Hematopoietic multipotent progenitor cell treated with erythropoietin and hydrocortisone succinate and interleukin-3 and kit ligand, for 6 days (in vitro differentiated cells): ENCODE measurements around the gene ALDH7A1.
A peak's percentile ranks its signal among the peaks of the same experiment; 100 is the strongest.
"Not testable (repeated sequence)": the region's sequence is repeated elsewhere in the genome, so short reads cannot be mapped to it uniquely, and the experiment has no call there.

Experiments used
- DNase-seq: peaks from one replicate; pipeline ENCODE4 v3.0.0-alpha.2; 2015

Gene ALDH7A1

DNA sequence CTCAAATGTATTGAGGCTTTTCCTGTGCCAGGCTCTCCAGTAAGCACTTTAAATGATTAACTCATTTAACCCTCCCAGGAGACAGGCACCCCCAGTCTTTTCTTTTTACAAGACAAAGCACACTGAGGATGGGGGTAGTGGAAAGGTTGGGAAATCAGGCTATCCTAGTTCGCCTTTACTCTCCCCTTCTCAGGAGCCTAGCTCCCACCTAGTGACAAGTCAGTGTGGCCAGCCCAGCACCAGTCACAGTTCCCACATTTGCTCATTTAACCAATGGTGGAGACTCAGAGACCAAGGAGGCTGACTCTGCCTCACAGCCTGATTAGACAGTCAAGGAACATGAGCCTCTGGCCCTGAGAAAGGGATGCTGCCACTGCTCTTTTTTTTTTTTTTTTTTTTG, 3.5 kb downstream of the ALDH7A1 start:
- no peak for DNase-seq

DNA sequence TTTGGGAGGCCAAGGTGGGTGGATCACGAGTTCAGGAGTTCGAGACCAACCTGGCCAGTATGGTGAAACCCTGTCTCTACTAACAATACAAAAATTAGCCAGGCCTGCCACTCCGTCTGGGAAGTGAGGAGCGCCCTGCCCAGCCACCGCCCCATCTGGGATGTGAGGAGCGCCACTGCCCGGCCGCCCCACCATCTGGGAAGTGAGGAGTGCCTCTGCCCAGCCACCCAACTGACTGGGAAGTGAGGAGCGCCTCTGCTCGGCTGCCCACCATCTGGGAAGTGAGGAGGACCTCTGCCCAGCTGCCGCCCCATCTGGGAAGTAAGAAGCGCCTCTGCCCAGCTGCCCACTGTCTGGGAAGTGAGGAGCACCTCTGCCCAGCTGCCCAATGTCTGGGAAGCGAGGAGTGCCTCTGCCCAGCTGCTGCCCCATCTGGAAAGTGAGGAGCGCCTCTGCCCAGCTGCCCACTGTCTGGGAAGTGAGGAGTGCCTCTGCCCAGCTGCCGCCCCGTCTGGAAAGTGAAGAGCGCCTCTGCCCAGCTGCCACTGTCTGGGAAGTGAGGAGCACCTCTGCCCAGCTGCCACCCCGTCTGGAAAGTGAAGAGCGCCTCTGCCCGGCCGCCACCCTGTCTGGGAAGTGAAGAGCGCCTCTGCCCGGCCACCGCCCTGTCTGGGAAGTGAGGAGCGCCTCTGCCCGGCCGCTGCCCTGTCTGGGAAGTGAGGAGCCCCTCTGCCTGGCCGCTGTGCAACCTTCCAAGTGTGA, 5.3 kb downstream of the ALDH7A1 start:
- DNase-seq, result no peak

GRCh38 chr5:126587551-126588390, 7.2 kb downstream of the ALDH7A1 start:
- DNase-seq, result no peak

- no peak for DNase-seq
Observed at GRCh38 chr5:126583761-126584160, 11.3 kb downstream of the ALDH7A1 start.

GRCh38 chr5:126579716-126580115, 15.3 kb downstream of the ALDH7A1 start:
- no peak for DNase-seq

GRCh38 chr5:126577415-126577814, 17.6 kb downstream of the ALDH7A1 start:
- no peak for DNase-seq

GRCh38 chr5:126576974-126577373, 18.0 kb downstream of the ALDH7A1 start:
- DNase-seq, result no peak

DNA sequence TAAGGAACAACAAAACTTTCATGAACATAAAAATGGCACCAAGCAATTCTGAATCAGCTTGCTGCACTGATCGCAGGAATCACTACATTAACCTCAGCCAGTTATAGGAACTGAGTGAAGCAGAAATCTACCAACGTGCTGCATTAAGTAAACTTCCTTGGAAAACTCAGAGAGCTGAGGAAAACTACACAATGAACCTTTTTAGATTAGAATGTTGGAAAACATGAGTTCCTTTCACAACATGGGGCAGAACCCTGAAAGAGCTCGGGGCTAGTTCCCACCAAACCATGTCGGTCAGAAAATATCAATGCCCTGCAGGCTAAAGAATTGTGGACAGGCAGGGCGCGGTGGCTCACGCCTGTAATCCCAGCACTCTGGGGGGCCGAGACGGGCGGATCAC, 19.4 kb downstream of the ALDH7A1 start:
- DNase-seq, result no peak

- DNase-seq, result no peak
Observed at GRCh38 chr5:126568206-126568755, 26.7 kb downstream of the ALDH7A1 start.

- DNase-seq, result no peak
Observed at GRCh38 chr5:126562823-126563222, 32.2 kb downstream of the ALDH7A1 start.

DNA sequence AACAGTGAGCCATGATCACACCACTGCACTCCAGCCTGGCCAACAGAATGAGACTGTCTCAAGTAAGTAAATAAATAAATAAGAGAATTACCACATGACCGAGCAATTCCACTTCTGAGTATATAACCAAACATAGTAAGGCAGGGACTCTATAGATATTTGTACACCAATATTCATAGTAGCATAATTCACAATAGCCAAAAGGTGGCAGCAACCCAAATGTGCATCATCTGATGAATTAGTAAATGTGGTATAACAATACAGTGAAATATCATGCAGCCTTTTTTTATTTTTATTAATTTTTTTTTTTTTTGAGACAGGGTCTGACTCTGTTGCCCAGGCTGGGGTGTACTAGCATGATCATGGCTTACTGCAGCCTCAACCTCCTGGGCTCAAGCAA, 33.1 kb downstream of the ALDH7A1 start:
- DNase-seq, result no peak

DNA sequence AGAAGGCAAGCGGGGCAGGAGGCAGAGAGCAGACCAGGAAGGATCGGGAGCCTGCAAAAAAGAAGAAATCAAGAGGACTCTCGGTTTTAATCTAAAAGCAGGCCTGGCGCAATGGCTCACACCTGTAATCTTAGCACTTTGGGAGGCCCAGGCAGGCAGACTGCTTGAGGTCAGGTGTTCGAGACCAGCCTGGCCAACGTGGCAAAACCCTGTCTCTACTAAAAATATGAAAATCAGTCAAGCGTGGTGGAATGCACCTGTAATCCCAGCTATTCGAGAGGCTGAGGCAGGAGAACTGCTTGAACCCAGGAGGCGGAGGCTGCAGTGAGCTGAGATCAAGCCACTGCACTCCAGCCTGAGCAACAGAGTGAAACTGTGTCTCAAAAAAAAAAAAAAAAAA, 39.9 kb downstream of the ALDH7A1 start:
- not testable (repeated sequence) for DNase-seq

GRCh38 chr5:126552614-126553013, 42.4 kb downstream of the ALDH7A1 start:
- DNase-seq, result no peak

DNA sequence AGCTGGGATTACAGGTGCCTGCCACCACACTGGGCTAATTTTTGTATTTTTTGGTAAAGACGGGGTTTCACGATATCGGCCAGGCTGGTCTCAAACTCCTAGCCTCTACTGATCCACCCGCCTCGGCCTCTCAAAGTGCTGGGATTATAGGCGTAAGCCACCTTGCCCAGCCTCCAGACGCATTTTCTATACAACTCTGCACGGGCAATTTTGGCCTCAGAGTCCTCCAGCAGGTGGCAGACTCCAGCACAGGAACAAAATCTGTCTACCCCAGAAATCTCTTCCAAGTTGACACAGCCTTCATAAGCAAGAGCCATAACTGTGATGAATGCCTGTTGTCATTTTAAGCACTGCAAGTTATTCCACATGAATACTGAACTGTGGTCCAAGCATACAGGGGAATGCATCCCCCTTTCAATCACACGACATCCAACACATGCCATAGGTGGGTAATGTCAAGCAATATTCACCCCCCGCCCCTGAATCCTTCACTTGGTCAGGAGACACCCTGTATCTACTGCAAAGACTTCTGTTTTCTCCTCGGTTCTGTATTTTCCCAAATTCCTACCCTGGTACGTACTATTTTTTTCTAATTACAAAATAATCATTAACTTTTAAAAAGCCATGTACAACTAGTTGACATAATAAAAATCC, 50.8 kb downstream of the ALDH7A1 start:
- peak; percentile 70 for DNase-seq

GRCh38 chr5:126543660-126544059, 51.4 kb downstream of the ALDH7A1 start:
- DNase-seq, result no peak

DNA sequence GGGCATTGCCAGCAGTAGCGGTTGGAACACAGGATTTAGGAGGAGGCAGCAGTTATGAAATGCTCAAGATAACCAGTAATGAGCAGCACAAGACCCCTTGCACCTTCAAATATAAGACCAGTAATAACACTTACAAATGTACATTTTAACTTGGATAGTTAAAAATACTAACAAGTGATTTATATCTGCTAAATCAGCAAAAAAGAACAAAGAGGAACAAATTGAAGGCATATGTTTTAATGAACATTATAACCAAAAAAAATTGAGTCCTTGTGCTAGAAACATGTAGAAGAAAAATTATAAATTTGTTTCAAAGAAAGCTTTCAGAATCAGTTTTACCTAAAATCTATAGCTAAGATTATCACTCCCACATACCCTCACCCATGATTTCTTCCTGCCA, 52.0 kb downstream of the ALDH7A1 start:
- DNase-seq, result no peak

- DNase-seq, result no peak
Observed at GRCh38 chr5:126542441-126542840, 52.6 kb downstream of the ALDH7A1 start.

DNA sequence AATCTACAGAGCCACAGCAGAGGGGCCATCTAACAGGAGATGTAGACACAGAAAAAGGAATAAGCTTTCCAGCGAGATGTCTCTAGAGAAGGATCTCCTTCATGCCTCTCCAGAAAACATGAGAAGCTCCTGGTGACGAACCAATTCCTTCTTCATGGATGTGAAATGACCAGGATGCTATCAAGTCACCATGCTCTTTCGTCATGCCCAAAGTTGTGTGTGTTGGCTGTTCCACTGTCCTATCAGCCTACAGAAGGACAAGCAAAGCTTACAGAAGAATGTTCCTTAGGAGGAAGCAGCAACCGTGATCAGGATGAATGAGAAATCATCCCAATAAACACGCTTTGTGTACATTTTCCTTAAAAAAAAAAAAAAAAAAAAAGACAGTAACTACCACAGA, 54.4 kb downstream of the ALDH7A1 start:
- no peak for DNase-seq

DNA sequence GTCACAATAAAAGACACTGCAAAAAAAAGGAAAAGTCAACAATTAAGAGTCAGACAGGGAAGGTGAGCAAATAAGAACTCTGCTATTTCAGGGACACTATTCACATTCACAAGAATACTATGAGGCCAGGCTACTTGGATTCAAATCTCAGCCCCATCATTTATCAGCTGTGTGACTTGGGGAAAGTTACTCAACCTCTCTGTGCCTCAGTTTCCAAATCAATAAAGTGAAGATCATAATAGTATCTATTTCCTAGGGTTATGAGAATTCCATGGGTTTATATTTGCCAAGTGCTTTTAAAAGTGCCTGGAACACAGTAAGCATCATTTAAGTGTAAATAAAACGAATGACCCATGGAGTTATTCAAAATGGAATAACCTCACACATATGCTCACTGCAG, 56.4 kb downstream of the ALDH7A1 start:
- no peak for DNase-seq

DNA sequence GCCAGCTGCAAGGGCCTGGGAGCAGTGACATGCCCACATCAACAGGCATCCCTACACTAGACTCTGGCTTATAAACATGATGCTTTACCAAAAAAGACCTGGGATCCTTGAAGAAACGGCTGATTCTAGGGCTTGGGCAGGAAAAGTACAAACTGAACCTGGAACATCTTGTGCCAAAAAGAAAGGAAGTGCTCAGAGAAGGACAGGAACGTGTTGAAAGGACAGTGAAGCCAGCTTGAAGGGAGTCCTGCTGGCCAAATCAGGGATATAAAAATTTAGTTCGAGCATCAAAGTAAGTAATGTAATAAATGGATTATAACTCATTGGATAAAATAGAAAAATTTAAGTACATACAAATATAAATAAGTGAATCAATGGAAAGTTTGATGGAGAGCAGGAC, 58.1 kb downstream of the ALDH7A1 start:
- DNase-seq, result no peak

DNA sequence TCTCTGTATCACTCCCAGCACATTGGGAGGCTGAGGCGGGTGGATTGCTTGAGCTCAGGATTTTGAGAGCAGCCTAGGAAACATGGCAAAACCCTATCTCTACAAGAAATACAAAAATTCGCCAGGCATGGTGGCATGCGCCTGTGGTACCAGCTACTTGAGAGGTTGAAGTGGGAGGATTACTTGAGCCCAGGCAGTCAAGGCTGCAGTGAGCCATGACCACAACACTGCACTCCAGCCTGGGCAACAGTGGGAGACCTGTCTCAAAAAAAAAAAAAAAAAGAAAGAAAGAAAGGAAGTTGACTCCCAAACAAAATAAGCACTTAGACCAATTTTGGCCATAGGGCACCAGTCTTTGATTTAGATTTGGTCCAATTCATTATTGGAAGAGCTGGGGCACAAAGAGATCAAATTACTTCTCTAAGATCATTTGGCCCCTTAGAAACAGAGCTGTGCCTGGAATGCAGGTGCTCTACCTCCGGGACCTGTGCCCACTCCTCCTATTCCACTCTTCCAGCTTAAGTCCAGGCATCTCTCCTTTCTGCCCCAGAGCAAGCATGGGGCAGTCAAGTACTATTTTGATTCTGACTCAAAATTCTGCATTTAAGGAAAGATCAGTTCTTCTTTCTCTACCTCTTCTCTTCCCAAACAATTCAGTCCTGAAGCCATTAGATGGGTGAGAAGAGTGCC, 59.0 kb downstream of the ALDH7A1 start:
- DNase-seq, result no peak

- no peak for DNase-seq
Observed at GRCh38 chr5:126534553-126534952, 60.5 kb downstream of the ALDH7A1 start.
